HG02852 (cell line): ENCODE data around the gene GFPT2.

Experiments
- ATAC-seq: cut with Tn5 transposase; IDR thresholded peaks from one replicate; pipeline ENCODE4 v1.9.1; 2021; ENCODE audit warnings: mild to moderate bottlenecking, moderate library complexity; ENCODE audit not compliant: unreplicated experiment

Gene GFPT2

GRCh38 chr5:180289966-180290365, 63.2 kb downstream of the GFPT2 start:
- no peak for ATAC-seq

GRCh38 chr5:180289433-180289832, 63.7 kb downstream of the GFPT2 start:
- no peak for ATAC-seq

GRCh38 chr5:180287868-180288267, 65.3 kb downstream of the GFPT2 start:
- ATAC-seq = no peak

GRCh38 chr5:180287404-180287803, 65.7 kb downstream of the GFPT2 start:
- no peak for ATAC-seq

GRCh38 chr5:180284149-180284548, 69.0 kb downstream of the GFPT2 start:
- no peak for ATAC-seq

DNA sequence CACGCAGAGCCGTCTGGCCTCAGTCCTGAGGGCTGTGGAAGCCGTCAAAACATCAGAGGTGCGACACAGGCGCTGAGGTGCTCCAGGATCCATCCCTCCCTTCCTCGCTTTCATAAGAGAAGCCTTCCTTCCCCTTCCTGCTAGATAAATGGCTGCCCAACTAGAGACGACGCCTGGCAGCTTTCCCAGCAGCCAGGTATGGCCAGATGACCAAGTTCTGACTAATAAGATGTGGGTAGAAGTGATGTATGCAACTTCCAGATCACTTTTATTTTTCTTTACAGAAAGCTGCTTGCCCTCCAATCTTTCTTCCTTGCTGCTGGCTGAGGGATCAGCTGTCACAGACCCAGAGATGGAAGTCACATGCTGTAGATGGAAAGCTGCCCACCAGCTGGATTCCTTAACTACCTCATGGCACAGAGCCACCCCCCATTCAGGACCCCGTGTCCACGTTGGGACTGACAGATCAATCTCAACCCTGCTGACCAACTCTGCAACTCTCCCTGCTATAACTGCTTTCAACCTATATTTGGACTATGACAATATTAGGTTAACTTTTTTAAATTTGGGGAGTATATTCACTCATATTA, 70.0 kb downstream of the GFPT2 start:
- ATAC-seq = no peak

DNA sequence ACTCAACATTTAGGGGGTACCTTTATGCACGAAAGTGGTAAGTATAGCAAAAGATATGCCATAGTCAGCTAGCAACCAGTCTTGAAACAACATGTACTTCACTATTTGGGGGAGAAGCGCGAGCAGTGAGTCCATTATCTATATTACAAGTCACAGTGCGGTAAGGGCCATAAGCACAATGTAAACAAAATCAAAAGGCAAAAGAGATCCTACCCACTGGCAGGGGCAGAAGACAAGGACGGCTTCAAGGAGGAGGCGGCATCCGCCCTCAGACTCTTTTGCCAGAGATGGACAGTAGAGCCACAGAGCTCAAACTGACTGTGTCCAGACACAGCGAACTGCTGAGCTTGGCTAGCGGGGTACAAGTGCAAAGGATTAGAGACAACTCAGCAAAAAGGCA, 70.9 kb downstream of the GFPT2 start:
- no peak for ATAC-seq

DNA sequence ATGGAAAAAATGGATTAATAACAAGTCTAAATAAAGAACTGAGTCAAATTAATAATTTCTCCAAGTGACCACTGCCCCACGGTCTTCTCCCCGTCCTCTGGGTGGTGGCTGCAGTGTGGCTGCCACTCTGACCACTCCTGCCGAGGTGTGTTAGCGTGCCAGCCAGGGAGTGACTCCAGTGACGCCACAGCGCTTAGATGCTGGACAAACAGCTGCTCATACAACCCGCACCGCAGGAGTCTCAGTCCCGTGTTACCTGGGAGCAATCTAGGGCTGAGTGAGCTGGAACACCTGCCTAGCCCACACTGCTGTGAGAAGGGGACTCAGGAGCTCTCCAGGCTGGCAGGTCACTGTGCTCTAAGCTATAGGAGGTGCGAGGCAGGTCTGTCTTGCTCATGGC, 71.4 kb downstream of the GFPT2 start:
- no peak for ATAC-seq

- no peak for ATAC-seq
Measured at GRCh38 chr5:180274695-180275094, 78.4 kb downstream of the GFPT2 start.

DNA sequence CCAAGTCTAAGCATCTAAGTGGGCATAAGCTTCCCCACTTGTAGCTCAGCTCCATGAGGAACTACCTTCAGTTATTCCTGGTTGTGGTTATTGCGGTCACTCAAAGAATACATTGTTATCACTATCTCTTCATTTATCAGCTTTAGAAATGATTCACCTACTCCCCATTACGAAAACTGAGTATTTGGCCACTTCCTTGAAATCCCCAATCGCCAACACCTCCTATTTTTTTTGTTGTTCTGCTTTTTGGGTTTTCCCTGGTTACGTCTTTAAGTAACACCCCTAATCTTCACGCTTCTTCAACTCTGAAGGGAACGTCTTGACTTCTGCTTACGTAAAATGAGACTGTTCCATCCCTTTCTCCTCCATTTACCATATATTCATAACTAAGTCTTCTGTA, 81.9 kb downstream of the GFPT2 start:
- ATAC-seq = no peak

DNA sequence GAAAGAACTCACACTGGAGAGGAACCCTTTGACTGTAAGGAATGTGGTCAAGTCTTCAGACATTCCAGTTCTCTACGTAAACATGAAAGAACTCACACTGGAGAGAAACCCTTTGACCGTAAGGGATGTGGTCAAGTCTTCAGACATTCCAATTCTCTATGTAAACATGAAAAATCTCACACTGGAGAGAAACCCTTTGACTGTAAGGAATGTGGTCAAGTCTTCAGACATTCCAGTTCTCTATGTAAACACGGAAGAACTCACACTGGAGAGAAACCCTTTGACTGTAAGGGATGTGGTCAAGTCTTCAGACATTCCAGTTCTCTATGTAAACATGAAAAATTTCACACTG, 93.9 kb downstream of the GFPT2 start:
- no peak for ATAC-seq

GRCh38 chr5:180253036-180253824, 99.9 kb downstream of the GFPT2 start:
- no peak for ATAC-seq

DNA sequence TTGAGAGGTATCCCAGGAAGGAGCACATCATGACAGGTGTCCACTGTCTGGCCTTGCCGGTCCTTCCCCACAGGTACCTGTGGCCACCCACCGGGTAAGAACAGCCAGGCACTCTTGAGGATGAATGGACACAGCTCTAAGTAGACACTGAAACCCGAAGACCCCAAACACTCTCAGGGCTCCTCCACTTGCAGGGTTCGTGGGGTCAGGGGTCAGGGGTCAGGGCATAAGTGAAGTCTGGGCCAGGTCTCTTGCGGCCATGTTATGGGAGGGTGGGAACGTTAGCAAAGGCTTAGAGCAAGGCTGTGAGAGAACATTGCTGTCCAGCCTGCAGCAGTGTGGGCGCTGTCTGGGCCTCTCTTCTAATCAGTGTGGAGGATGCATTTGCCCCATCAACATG, 101.2 kb downstream of the GFPT2 start:
- ATAC-seq = no peak

- no peak for ATAC-seq
Measured at GRCh38 chr5:180251141-180251540, 102.0 kb downstream of the GFPT2 start.
